GM12878 (cell line): Measurements from ENCODE around the gene GTF3C1. TPM values are rescaled to one million over a fixed set of nuclear protein-coding genes. Genes with fewer than 3 reads are reported as not detected.

ENCODE experiments used
- ATAC-seq: fragments of 200-7000 bp; cut with Tn5 transposase; 3 replicates; pipeline ENCODE4 v1.9.1; 2020; ENCODE audit warnings: mild to moderate bottlenecking, moderate library complexity
- BruUV-seq: library from RNA; stranded (reverse); fragments of 400-500 nt; replicated peaks from 2 replicates; lab custom pipeline; 2021; lab: Mats Ljungman, UMichigan
- CTCF ChIA-PET: fragments of 300-600 bp; sonication (Branson Sonifier 250); formaldehyde crosslinking; extraction: SDS; loops from one replicate; lab custom pipeline; 2021; ENCODE audit warnings: inconsistent platforms; lab: Yijun Ruan, JAX
- POLR2A ChIA-PET: fragments of 350-600 bp; formaldehyde crosslinking; extraction: SDS; loops from one replicate; lab custom pipeline; 2021; ENCODE audit warnings: inconsistent platforms; lab: Charles Lee
- RAD21 ChIA-PET: fragments of 300-600 bp; sonication (Branson Sonifier 250); formaldehyde crosslinking; loops from one replicate; lab custom pipeline; 2023; ENCODE audit warnings: antibody characterized with exemption; ENCODE audit not compliant: unreplicated experiment; lab: Charles Lee
- SMC1A ChIA-PET: fragments of 300-600 bp; sonication (Branson Sonifier 250); formaldehyde crosslinking; loops from one replicate; lab custom pipeline; 2023; ENCODE audit not compliant: unreplicated experiment, uncharacterized antibody; lab: Charles Lee
- DNase-seq: peaks from one replicate; pipeline ENCODE4 v3.0.0-alpha.2; 2011; ENCODE audit warnings: low read depth, low spot score
- FAIRE-seq: peaks from 3 replicates; lab custom pipeline; 2011; peaks lifted over from hg19 to GRCh38; lab: Jason Lieb, UNC
- H2AFZ ChIP-seq: 2 replicates; pipeline ENCODE4 v1.6.0; 2011; ENCODE audit warnings: low read depth, low read length, control low read depth; ENCODE audit not compliant: control insufficient read depth
- H3K27ac ChIP-seq: 2 replicates; pipeline ENCODE4 v1.5.1; 2011; ENCODE audit warnings: control low read depth; ENCODE audit not compliant: control insufficient read depth, insufficient read depth
- H3K27me3 ChIP-seq, 2 experiments: replicated peaks in 1 of 2; 2 replicates each; pipeline versions ENCODE4 v1.6.0 to v1.6.1; 2011; ENCODE audit warnings: low read length in 1 of 2; ENCODE audit not compliant: control insufficient read depth in 2 of 2, insufficient read depth in 2 of 2
- H3K36me3 ChIP-seq, 2 experiments: 2 replicates each; pipeline ENCODE4 v1.5.1; 2011; ENCODE audit warnings: low read length in 1 of 2; ENCODE audit not compliant: control insufficient read depth in 2 of 2, insufficient read depth in 2 of 2
- H3K4me1 ChIP-seq: 2 replicates; pipeline ENCODE4 v1.6.1; 2011; ENCODE audit warnings: mild to moderate bottlenecking, low read length, moderate library complexity, mixed read lengths; ENCODE audit not compliant: control insufficient read depth, insufficient read depth
- H3K4me2 ChIP-seq: 2 replicates; pipeline ENCODE4 v1.6.0; 2011; ENCODE audit warnings: control low read depth; ENCODE audit not compliant: control insufficient read depth, insufficient read depth
- H3K4me3 ChIP-seq: fragments of 200-600 bp; sonication (generic); 2 replicates; pipeline ENCODE4 v1.5.1; 2016
- H3K79me2 ChIP-seq: 2 replicates; pipeline ENCODE4 v1.6.0; 2011; ENCODE audit warnings: low read length; ENCODE audit not compliant: control insufficient read depth, insufficient read depth
- H3K9ac ChIP-seq: 2 replicates; pipeline ENCODE4 v1.8.0; 2011; ENCODE audit warnings: low read length, control low read depth, mixed read lengths; ENCODE audit not compliant: control insufficient read depth, insufficient read depth
- H3K9me3 ChIP-seq: replicated peaks from 3 replicates; pipeline ENCODE4 v1.5.1; 2011; ENCODE audit warnings: mild to moderate bottlenecking, low read length; ENCODE audit not compliant: control insufficient read depth, insufficient read depth
- H4K20me1 ChIP-seq: 2 replicates; pipeline ENCODE4 v1.6.0; 2011; ENCODE audit not compliant: control insufficient read depth, insufficient read depth
- FOXK2 ChIP-seq: fragments of 450-650 bp; IDR thresholded peaks from 2 replicates; pipeline ENCODE4 v1.6.1; 2017; ENCODE audit warnings: mild to moderate bottlenecking, moderate library complexity
- GABPA ChIP-seq: IDR thresholded peaks from 2 replicates; pipeline ENCODE4 v1.6.1; 2014; ENCODE audit warnings: antibody characterized with exemption, low read depth, mild to moderate bottlenecking, inconsistent platforms
- SMAD5 ChIP-seq: IDR thresholded peaks from 2 replicates; pipeline ENCODE4 v1.6.1; 2016; ENCODE audit warnings: antibody characterized with exemption, low read depth
- SMARCA5 ChIP-seq: fragments of 450-650 bp; IDR thresholded peaks from 2 replicates; pipeline ENCODE4 v1.6.1; 2017; ENCODE audit warnings: mild to moderate bottlenecking
- ZNF24 ChIP-seq: fragments of 450-650 bp; IDR thresholded peaks from 2 replicates; pipeline ENCODE4 v1.6.1; 2017; ENCODE audit warnings: antibody characterized with exemption, mild to moderate bottlenecking
- WGBS: methylation state at CpG from one replicate; pipeline ENCODE4 v1.1.6; 2016; ENCODE audit warnings: low lambda C conversion rate; ENCODE audit not compliant: insufficient replicate concordance, insufficient coverage; ENCODE audit errors: missing lambda C conversion rate; 5-methylcytosine and 5-hydroxymethylcytosine counted together
- in situ Hi-C: fragments of 300-500 bp; cut with MboI; formaldehyde crosslinking; loops from 9 replicates; pipeline ENCODE4 v1.14.3; 2018; ENCODE audit warnings: mixed read lengths
- intact Hi-C: fragments of 100-400 bp; cut with micrococcal nuclease; formaldehyde crosslinking; loops from one replicate; pipeline ENCODE4 v1.14.2; 2022; ENCODE audit not compliant: unreplicated experiment
- polyA plus RNA-seq, 11 experiments: library from polyadenylated mRNA; depleted of rRNA in 4 of 11; unstranded in 6 of 11; stranded (reverse) in 5 of 11; fragments of >200 nt; fragmentation: Nextera tagmentation in 4 of 11; fragmentation: Illumina TruSeq in 1 of 11; extraction: Ambion mirVana in 4 of 11; extraction: Trizol in 1 of 11; gene quantifications; 1 replicate in 1 of 11; 2 replicates in 10 of 11; pipeline versions ENCODE4 v1.2.1 to v1.2.3, GENCODE V29; 2011 to 2016; ENCODE audit warnings: inconsistent platforms in 2 of 11, missing spikeins in 2 of 11, low read depth in 1 of 11
- total RNA-seq, 4 experiments: library from RNA; depleted of rRNA in 3 of 4; stranded (reverse); fragments of >200 nt in 3 of 4; fragmentation: Illumina TruSeq in 1 of 4; extraction: Trizol in 1 of 4; gene quantifications; 2 replicates each; pipeline versions ENCODE4 v1.2.1 to v1.2.3, GENCODE V29; 2013 to 2021
- TF ChIP-seq, protein P1 (sequence below), 3 experiments: IDR thresholded peaks in 2 of 3; conservative IDR thresholded peaks in 1 of 3; 2 replicates each; pipeline ENCODE4 v1.5.1; 2011; ENCODE audit warnings: low read depth in 3 of 3, low read length in 3 of 3, mild to moderate bottlenecking in 3 of 3, control low read depth in 2 of 3, moderate library complexity in 2 of 3, inconsistent platforms in 1 of 3, mixed read lengths in 1 of 3; ENCODE audit not compliant: control insufficient read depth in 2 of 3, insufficient read depth in 1 of 3; ENCODE audit errors: extremely low read depth in 1 of 3

GTF3C1 gene
- total and polyA plus RNA-seq, 10 of the 15 experiments (the other 5 are each of a cell fraction or from before 2014, with no cell fraction given) = 0.98 to 60.9 (median 34.3) TPM

DNA sequence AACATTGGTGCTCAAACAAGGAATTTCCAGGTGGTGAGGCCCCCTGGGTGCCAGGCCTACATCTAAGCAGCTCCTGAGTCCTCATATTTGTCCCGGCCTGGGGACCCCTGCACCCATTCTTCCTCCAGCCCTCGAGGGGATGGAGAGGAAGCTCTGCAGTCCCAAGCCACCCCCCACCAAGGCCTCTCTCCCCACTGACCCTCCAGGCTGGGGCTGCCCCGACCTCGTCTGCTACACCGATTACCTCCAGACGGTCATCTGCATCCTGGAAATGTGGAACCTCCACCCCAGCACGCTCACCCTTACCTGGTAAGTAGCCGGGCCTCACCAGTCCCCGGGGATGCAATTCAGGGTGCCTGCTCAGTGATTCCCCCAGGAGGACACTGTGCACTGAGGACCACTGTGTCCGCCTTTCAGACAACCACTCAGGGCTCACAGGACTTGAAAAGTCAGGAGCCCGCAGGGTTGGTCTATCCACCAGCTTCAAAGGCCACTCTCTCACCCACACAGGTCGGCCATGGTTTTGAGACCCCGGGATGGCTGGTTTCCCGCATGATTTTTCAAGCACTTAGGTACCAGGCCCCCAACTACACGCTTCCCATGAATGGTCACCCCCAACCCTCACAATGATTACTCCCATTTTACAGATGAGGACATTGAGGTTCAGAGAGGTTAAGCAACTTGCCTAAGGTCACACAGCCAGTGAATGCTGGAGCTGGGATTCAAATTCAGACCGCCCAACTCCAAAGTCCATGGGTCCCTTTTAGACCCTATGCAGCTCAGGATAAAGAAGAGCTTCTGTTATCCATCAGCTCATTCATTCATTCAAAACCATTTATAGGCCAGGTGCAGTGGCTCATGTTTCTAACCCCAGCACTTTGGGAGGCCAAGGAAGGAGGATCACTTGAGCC is 115.3 kb downstream of the GTF3C1 start:
- ATAC-seq = no peak
- Histone ChIP-seq H3K27me3 (no peaks in the 10 kb centered on the region), H3K9ac (no peak overlapping the region), H3K79me2 (peaks cover 48% of the 10 kb centered on the region), H3K4me3 (no peak overlapping the region), H3K4me1 (peaks cover 35% of the 10 kb centered on the region), H4K20me1 (no peaks in the 10 kb centered on the region), H3K4me2 (no peak overlapping the region), H2AFZ (no peak overlapping the region), H3K27ac (no peak overlapping the region)
- no peak for DNase-seq
- CTCF ChIA-PET = interaction anchor here (1.0 kb wide), 1 partner anchor 67 kb away, joined by 4 read pairs; no protein-coding TSS in a partner anchor
- intact Hi-C loops = no loop called here
- SMC1A ChIA-PET = interaction anchor here (1.6 to 11.7 kb wide), 3 partner anchors 10 to 30 kb away, joined by 6 to 161 read pairs (median 11); partner anchors contain the start of gene IL21R
- no TSS peak for BruUV-seq
- RAD21 ChIA-PET = interaction anchor here (1.4 kb wide), 1 partner anchor 29 kb away, joined by 3 read pairs; no protein-coding TSS in a partner anchor
- in situ Hi-C loops = no loop called here
- POLR2A ChIA-PET = interaction anchor here (0.8 kb wide), 1 partner anchor 10 kb away, joined by 3 read pairs; no protein-coding TSS in a partner anchor
- 83% methylated on average over 16 of the region's 16 CpGs for WGBS
- 0 out of 2 replicates have a peak, but pooled peaks have one; percentile 21 for TF ChIP-seq SMAD5
- TF ChIP-seq SMARCA5 = peak; percentile 69
- TF ChIP-seq FOXK2 = no peak
- TF ChIP-seq, all 136 proteins: peak for 2
- H3K36me3 ChIP-seq = peaks cover 57 to 71% of the 10 kb centered on the region in 2 experiments
- no peak for FAIRE-seq
- no peaks in the 10 kb centered on the region for H3K9me3 ChIP-seq

DNA sequence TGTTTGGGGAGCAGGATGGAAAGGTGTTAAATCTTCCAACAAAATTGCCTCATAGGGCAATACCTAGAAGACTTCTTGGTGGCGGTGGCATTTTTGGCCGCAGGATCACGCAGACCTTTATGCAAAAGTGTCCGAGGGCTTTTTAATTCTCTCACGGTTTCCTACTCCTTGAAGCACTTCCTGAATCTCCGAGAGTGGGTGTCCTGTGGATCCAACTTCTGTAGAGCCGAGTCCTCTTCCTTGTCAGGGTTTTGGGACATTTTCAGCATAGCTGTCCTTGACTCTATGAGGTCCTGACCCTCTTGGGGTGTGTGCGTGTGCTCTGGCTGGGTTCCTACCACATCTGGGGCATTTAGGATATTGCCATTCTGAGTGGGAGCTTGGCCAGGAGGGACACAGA is 116.1 kb downstream of the GTF3C1 start:
- Histone ChIP-seq H3K27me3 (no peaks in the 10 kb centered on the region), H3K27ac (no peak overlapping the region; the same call in 1 of the 2 replicates), H3K9me3 (no peaks in the 10 kb centered on the region), H4K20me1 (no peaks in the 10 kb centered on the region), H3K4me3 (no peak overlapping the region)
- no TSS peak for BruUV-seq
- FAIRE-seq (no peak), ATAC-seq (no peak)
- ChIA-PET RAD21 (interaction anchor here (1.4 kb wide), 1 partner anchor 29 kb away, joined by 3 read pairs; no protein-coding TSS in a partner anchor), CTCF (interaction anchor here (1.7 kb wide), 1 partner anchor 17 kb away, joined by 4 read pairs; no protein-coding TSS in a partner anchor), POLR2A (no interaction called here), SMC1A (interaction anchor here (0.9 to 11.7 kb wide), 5 partner anchors 11 to 59 kb away, joined by 3 to 161 read pairs (median 6); partner anchors contain the start of gene IL21R)
- 90% methylated on average over 8 of the region's 8 CpGs for WGBS
- TF ChIP-seq, protein P1, sequence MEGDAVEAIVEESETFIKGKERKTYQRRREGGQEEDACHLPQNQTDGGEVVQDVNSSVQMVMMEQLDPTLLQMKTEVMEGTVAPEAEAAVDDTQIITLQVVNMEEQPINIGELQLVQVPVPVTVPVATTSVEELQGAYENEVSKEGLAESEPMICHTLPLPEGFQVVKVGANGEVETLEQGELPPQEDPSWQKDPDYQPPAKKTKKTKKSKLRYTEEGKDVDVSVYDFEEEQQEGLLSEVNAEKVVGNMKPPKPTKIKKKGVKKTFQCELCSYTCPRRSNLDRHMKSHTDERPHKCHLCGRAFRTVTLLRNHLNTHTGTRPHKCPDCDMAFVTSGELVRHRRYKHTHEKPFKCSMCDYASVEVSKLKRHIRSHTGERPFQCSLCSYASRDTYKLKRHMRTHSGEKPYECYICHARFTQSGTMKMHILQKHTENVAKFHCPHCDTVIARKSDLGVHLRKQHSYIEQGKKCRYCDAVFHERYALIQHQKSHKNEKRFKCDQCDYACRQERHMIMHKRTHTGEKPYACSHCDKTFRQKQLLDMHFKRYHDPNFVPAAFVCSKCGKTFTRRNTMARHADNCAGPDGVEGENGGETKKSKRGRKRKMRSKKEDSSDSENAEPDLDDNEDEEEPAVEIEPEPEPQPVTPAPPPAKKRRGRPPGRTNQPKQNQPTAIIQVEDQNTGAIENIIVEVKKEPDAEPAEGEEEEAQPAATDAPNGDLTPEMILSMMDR (IDR thresholded peaks at IDR 0.05 in 2 of 3, conservative IDR thresholded peaks at IDR 0.05 in 1 of 3; ENCODE audit: control insufficient read depth in 2 of 3, extremely low read depth in 1 of 3, insufficient read depth in 1 of 3, low read depth in 3 of 3, low read length in 3 of 3) = no peak
- TF ChIP-seq GABPA = no peak
- no peak for TF ChIP-seq ZNF24
- TF ChIP-seq, all 136 proteins: peak for 0
- Histone ChIP-seq H2AFZ (no peak overlapping the region), H3K36me3 (peaks cover 50 to 68% of the 10 kb centered on the region in 2 experiments), H3K79me2 (peaks cover 56% of the 10 kb centered on the region), H3K4me1 (peaks cover 42% of the 10 kb centered on the region), H3K9ac (no peak overlapping the region), H3K4me2 (no peak overlapping the region)
- no peak for DNase-seq
- intact Hi-C loops = no loop called here
- in situ Hi-C loops = no loop called here
